Stimulated activated CD4-positive, alpha-beta T cell treated with anti-CD3 and anti-CD28 coated beads, Interleukin-15, amount 100 ng/mL, for 48 hours (primary cell): ENCODE data around the gene EN2.

Experiments
- DNase-seq, 2 donors: peaks; one replicate each; pipeline ENCODE4 v3.0.0-alpha.2; 2020; ENCODE audit warnings: low read depth in 2 of 2

The EN2 gene

DNA sequence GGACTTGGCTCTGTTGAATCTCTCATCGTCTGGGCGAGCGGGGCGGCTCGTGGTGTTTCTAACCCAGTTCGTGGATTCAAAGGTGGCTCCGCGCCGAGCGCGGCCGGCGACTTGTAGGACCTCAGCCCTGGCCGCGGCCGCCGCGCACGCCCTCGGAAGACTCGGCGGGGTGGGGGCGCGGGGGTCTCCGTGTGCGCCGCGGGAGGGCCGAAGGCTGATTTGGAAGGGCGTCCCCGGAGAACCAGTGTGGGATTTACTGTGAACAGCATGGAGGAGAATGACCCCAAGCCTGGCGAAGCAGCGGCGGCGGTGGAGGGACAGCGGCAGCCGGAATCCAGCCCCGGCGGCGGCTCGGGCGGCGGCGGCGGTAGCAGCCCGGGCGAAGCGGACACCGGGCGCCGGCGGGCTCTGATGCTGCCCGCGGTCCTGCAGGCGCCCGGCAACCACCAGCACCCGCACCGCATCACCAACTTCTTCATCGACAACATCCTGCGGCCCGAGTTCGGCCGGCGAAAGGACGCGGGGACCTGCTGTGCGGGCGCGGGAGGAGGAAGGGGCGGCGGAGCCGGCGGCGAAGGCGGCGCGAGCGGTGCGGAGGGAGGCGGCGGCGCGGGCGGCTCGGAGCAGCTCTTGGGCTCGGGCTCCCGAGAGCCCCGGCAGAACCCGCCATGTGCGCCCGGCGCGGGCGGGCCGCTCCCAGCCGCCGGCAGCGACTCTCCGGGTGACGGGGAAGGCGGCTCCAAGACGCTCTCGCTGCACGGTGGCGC, at the start of gene EN2:
Gene EN2, plus strand, starts transcription at position 19 of the 767 bp plus-strand sequence. Its CDS starts 249 bp downstream, at position 268.
- DNase-seq: no peak

GRCh38 chr7:155408651-155409586, 49.0 kb upstream of the EN2 start:
- DNase-seq: no peak

GRCh38 chr7:155409980-155410379, 47.9 kb upstream of the EN2 start:
- no peak for DNase-seq

DNA sequence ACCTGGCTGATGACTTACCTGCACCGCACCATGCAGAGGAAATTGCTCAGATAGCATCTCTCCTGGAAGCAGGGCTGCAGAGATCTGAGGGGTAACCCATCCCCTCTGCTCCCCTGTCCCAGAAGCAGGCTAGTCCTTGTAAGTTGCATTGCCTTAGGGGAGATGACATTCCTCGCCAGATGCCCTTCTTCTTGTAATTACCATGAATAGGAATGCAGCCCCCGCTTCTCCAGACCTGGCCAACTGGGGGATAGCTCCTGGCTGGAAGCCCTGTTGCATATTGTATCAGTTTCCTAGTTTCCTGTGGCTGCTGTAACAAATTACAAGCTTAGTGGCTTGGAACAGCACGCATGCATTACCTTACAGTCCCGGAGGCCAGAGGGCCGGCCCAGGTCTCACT, 47.5 kb upstream of the EN2 start:
- DNase-seq: no peak

- DNase-seq: no peak
Measured at GRCh38 chr7:155411718-155412415, 46.1 kb upstream of the EN2 start.

DNA sequence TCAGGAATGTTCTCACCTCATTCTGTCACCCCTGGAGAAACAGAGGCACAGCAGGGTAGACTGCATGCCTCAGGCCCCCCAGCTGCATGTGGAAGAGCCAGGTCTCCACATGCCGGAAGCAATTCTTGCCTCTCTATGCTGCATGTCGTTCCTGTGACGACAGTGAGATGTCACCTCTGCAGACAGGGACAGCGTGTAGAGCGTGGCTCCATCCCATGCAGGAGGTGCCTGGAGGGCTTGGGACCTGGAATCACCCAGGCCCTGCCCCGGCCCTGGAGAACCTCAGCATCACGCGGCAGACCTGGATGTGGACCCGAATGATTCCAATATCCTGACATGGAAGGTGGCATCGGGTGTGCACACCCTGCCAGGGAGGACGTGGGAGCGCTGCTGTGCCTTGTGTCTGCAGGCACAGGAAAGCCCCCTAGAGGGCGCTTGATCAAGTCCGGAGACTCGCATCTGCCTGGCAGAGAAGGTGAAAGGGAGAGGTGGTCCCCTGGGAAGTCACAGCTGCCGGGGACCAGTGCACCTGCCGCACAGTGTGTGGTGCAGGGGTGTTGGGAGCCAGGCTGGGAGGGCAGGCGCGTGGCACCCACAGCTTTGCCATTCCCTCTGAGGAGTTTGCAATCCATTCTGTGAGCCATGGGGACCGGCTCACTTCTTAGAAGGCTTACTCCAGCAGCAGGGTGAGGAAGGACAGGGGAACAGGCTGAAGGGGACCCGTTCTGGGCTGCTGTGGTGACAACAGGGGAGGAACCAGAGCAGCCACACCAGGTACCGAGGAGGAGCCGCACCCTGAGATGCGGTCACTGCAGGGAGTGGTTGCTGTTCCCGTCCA, 45.3 kb upstream of the EN2 start:
- DNase-seq: peak; percentile 29 to 39

GRCh38 chr7:155414547-155415492, 43.1 kb upstream of the EN2 start:
- no peak for DNase-seq

DNA sequence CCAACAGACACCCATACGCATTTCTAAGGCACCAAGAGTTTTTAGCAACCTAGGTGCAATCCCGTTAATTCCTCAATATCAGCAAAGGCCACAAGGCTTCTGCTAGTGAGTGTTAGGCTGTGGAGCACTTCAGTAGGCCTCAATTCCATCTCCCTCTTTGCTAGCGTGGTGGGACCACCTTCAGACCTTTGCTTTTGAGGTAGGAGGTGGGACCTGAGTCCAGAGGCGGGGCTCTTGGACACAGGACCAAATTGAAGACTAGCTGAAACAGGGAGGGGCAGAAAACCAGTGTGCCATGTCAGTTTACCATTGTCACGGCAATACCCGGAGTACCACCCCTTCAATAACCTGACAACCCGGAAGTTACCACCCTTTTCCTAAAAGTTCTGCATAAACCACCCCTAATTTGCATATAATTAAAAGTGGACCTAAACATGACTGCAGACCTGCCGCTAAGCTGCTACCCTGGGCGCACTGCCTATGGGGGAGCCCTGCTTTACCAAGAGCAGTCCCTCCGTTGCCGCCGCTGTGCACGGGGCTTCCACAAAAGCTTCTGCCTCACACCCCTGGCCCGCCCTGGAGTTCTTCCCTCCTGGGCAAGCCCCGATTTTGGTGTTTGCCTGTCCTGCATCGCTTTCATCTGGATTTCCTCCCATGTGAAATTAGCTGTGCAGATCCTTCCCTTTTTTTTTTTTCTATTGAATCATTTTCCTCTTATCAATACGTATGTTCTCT, 41.1 kb upstream of the EN2 start:
- DNase-seq: no peak

GRCh38 chr7:155418304-155418703, 39.6 kb upstream of the EN2 start:
- no peak for DNase-seq

DNA sequence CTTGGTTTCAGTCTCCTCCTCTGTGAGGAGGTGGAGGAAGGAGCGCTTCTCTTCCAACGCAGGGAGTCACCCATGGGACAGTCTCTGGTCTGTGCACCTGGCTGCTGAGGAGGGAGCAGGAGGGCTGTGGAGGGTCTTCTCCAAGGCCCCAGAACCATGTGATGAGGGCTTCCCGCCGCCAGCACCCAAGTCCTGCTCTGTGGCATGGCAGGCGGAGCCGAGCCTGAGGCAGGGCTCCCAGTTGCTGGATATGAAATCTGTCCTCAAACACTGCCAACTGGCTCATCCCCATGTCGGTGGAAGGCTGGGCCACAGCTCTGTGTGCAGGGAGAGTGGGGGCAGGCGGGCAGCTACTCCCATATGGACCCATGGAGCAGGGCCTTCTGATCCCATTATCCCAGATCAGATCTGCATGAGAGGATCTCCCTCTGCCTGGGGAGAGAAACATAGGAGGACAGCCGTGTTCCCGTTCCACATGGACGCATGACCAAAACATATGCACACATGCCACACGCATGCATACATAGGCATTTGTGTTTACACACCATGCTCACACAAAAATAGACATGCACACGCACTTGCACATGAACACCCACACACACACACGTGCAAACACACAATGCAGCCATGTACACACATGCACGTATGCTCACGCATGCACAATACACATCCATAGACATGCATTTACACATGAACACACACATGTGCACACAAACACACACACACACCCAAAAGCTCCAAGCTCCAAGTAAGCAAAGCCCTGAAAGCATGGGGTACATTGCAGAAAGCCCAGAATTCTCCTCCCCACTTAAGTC, 38.8 kb upstream of the EN2 start:
- DNase-seq: no peak

GRCh38 chr7:155420116-155420515, 37.8 kb upstream of the EN2 start:
- DNase-seq: no peak

DNA sequence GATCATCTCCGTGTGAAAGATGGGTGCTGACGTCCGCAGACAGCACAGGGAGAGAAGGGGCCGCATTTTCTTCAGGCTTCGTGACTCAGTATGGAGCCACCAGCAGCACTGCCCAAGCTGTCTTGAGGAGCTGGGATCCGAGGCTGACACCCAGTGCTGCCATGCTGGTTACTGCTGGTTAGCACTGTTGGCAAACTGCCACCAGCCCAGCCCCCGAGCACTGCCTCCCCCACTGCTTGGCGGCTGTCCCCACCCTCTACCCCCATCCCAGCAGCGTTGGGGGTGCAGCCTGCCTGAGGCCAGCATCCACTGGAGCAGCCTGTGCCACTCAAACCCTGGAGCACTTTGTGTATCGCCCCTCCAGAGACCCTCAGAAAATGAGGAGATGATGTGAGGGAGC, 35.8 kb upstream of the EN2 start:
- DNase-seq: no peak

- DNase-seq: no peak
Measured at GRCh38 chr7:155422599-155423336, 35.2 kb upstream of the EN2 start.

GRCh38 chr7:155423337-155424285, 34.3 kb upstream of the EN2 start:
- DNase-seq: no peak

DNA sequence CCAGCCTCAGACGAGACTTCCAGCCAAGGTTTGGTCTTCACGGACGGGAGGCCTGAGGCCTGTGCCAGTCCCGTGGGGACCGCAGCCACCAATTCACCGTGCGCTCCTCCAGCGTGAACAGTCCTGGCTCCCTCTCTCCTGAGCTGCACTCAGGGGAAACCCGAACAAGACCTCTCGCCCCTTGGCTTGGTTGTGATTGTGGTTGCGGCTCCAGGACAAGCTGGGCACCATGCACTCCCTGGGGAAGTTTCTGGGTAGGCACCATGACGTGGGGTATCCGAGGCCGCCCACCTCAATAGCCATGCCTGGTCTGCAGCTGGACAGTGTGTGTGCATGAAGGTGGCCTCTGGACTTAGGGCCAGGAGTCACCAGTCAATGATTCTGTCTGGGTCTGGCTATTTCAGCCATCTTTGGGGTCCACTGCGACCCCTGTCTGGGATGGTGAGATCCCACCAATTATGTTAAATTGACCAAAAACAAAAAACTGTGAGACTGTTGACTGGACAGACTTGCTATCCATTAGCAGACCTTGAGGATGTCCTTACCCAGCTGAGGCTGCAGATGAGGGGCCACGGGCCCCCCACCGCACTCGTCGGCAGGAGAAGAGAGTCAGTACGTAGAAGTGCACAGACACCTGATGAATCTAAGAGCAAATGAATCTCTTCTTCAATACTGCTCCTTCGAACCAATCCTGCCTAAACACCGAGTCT, 33.5 kb upstream of the EN2 start:
- DNase-seq: no peak

DNA sequence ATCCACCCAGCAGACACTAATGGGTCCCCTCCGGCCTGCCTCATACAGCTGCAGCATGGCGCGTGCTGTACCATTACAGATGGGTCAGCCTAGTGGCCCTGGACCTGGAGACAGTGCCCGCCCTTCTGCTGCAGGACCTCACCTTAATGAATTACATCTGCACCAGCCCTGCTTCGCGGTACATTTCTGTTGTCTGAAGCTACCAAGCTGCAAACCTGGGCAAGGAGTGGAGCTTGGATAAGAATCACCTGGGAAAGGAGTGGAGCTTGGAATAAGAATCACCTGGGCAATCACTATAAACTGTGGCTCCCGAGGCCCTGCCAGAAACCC, 33.0 kb upstream of the EN2 start:
- no peak for DNase-seq
